Activated CD8-positive, alpha-beta T cell treated with anti-CD3 and anti-CD28 coated beads for 36 hours (primary cell): Measurements from ENCODE around the gene CGB8. TPM values are rescaled to one million over a fixed set of nuclear protein-coding genes. Genes with fewer than 3 reads are reported as not detected.

ENCODE experiments used
- ATAC-seq: fragments of 200-7000 bp; cut with Tn5 transposase; one replicate; pipeline ENCODE4 v1.10.0; 2021; ENCODE audit warnings: mild to moderate bottlenecking, moderate library complexity
- CTCF ChIA-PET: fragments of 350-600 bp; sonication (Branson Sonifier 250); formaldehyde crosslinking; loops from one replicate; lab custom pipeline; 2021; ENCODE audit warnings: antibody characterized with exemption; lab: Charles Lee
- POLR2A ChIA-PET: fragments of 350-600 bp; sonication (Branson Sonifier 250); formaldehyde crosslinking; loops from one replicate; lab custom pipeline; 2021; ENCODE audit warnings: antibody characterized with exemption; lab: Charles Lee
- DNase-seq: peaks from one replicate; pipeline ENCODE4 v3.0.0-alpha.2; 2020
- H3K27ac Mint-ChIP-seq: one replicate; pipeline ENCODE4 v1.8.0; 2021; ENCODE audit warnings: mild to moderate bottlenecking, mixed read lengths
- H3K27me3 Mint-ChIP-seq: one replicate; pipeline ENCODE4 v1.8.0; 2021; ENCODE audit warnings: mixed read lengths
- H3K36me3 Mint-ChIP-seq: one replicate; pipeline ENCODE4 v1.8.0; 2021; ENCODE audit warnings: low read depth, mixed read lengths
- H3K4me1 Mint-ChIP-seq: one replicate; pipeline ENCODE4 v1.8.0; 2021; ENCODE audit warnings: low read depth, mixed read lengths
- H3K4me3 Mint-ChIP-seq: one replicate; pipeline ENCODE4 v1.8.0; 2021; ENCODE audit warnings: mild to moderate bottlenecking, moderate library complexity, mixed read lengths
- H3K9me3 Mint-ChIP-seq: one replicate; pipeline ENCODE4 v1.8.0; 2021; ENCODE audit warnings: mixed read lengths
- intact Hi-C: fragments of 100-400 bp; cut with micrococcal nuclease; formaldehyde crosslinking; loops from one replicate; pipeline ENCODE4 v1.10.0; 2022
- total RNA-seq, 2 experiments: library from RNA; stranded (reverse); gene quantifications; one replicate each; pipeline ENCODE4 v1.2.3, GENCODE V29; 2021
- TF ChIP-seq, protein P1 (sequence below): fragments of 200-600 bp; IDR thresholded peaks from one replicate; pipeline ENCODE4 v1.8.0; 2022; ENCODE audit warnings: antibody characterized with exemption, mild to moderate bottlenecking

Gene CGB8
- total RNA-seq, 2 experiments from 2014 or later: not detected

DNA sequence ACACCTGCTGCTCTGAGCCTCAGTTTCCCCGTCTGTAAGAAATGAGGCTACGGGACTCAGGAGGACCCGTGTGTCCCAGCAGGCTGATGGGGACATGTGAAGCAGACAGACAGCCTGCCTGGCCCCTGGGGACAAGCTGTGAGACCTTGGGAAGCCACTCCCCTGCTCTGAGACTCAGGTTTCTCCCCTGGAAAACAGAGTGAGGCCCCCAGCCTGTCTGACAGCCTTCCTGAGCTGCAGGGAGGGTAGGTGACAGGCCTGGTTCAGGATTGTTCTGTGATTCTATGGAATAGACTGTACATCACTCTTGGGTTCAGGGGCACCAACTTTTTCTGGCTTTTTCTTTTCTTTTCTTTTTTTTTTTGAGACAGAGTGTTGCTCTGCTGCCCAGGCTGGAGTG lies 18.6 kb upstream of the CGB8 start:
- Mint-ChIP-seq H3K27me3 (peaks cover 57% of the 10 kb centered on the region), H3K9me3 (no peaks in the 10 kb centered on the region), H3K27ac (no peak overlapping the region), H3K4me3 (no peak overlapping the region), H3K36me3 (no peaks in the 10 kb centered on the region), H3K4me1 (no peaks in the 10 kb centered on the region)
- ChIA-PET POLR2A (no interaction called here), CTCF (no interaction called here)
- TF ChIP-seq, protein P1, sequence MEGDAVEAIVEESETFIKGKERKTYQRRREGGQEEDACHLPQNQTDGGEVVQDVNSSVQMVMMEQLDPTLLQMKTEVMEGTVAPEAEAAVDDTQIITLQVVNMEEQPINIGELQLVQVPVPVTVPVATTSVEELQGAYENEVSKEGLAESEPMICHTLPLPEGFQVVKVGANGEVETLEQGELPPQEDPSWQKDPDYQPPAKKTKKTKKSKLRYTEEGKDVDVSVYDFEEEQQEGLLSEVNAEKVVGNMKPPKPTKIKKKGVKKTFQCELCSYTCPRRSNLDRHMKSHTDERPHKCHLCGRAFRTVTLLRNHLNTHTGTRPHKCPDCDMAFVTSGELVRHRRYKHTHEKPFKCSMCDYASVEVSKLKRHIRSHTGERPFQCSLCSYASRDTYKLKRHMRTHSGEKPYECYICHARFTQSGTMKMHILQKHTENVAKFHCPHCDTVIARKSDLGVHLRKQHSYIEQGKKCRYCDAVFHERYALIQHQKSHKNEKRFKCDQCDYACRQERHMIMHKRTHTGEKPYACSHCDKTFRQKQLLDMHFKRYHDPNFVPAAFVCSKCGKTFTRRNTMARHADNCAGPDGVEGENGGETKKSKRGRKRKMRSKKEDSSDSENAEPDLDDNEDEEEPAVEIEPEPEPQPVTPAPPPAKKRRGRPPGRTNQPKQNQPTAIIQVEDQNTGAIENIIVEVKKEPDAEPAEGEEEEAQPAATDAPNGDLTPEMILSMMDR: no peak
- no peak for DNase-seq
- ATAC-seq: no peak
- intact Hi-C loops: no loop called here

DNA sequence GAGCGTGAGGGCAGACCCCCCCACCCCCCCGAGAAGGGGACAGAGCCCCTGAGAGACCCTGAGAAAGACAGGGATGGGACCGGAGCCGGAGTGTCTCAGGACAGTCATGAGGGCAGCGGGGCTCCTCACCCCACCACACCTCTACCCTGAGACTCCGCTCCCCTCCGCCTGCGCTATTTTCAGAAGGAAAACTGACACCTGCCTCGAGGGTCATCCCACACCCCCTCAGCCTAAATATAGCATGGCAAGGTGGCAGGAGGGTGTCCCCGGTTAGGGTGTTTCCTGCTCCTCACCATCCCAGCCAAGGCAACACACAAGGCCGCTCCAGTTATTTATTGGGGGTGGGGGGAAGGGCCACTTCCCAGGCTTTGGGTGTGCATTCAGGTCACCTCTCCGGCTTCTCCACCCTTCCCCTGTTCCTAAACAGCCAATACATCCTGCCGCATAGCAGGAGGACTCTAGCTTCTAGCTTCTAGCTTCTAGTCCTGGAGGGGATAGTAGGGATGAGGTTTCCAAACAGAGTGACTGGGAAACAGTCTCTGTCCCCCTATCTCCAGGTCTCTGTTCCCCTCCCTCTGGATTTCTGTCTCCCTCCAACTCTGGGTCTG lies 17.1 kb upstream of the CGB8 start:
- TF ChIP-seq, protein P1: no peak
- no peak overlapping the region for H3K27ac Mint-ChIP-seq
- H3K4me1 Mint-ChIP-seq: no peaks in the 10 kb centered on the region
- no peaks in the 10 kb centered on the region for H3K9me3 Mint-ChIP-seq
- H3K27me3 Mint-ChIP-seq: peaks cover 52% of the 10 kb centered on the region
- no peak overlapping the region for H3K4me3 Mint-ChIP-seq
- POLR2A ChIA-PET: no interaction called here
- ATAC-seq (no peak), DNase-seq (no peak)
- intact Hi-C loops: no loop called here
- CTCF ChIA-PET: interaction anchor here (1.0 kb wide), 1 partner anchor 12 kb away, joined by 3 read pairs; no protein-coding TSS in a partner anchor
- H3K36me3 Mint-ChIP-seq: no peaks in the 10 kb centered on the region

DNA sequence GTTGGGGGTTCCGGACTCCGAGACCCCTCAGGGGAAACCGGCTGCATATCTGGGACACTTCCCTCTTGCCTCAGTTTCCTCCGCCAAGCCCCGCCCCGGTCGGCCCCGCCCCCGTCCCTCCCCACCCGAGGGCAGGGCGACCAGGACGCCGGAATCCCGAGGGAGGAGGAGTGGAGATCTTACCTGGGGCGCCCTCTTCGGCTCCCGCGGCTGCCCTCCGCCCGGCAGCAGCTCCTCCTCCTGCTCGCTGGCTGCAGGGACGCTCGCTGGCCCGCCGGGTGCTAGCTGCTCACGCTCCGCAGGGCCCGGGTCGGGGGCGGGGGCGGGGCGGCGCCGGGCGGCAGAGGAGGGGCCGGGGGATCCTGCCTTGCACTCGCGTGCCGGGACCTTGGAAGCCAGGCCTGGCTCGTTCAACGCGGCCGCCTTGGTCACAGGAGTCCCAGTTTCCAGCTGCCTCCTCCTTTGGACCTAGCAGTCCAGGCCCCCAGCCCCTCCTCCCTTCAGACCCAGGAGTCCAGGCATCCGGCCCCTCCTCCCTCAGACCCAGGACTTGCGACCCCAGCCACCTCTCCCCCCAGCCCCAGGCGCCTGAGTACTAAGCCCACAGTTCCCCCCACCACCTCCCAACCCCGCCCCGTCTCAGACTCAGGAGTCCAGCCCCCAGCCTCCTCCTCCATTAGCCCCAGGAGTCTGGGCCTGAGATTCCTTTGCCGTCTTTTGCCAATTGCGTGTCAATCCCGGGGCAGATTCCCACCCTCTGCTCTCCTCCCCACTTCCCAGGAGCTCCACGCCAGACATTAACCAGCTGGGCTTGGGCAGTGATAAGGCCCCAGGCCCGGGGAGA lies 16.1 kb upstream of the CGB8 start, which contains the start of gene NTF4:
NTF4 (minus strand) TSS at position 51 of the 844 bp plus-strand sequence. CDS start 2,821 bp downstream, outside the sequence.
- DNase-seq (no peak), ATAC-seq (peak; percentile 45)
- Mint-ChIP-seq H3K4me3 (no peak within 1 kb of the TSS), H3K36me3 (no peaks in the 10 kb centered on the region), H3K9me3 (no peaks in the 10 kb centered on the region), H3K4me1 (no peaks in the 10 kb centered on the region), H3K27ac (no peak within 1 kb of the TSS), H3K27me3 (peaks cover 51% of the 10 kb centered on the region)
- ChIA-PET POLR2A (no interaction called here), CTCF (no interaction called here)
- intact Hi-C loops: no loop called here
- TF ChIP-seq, protein P1: no peak

DNA sequence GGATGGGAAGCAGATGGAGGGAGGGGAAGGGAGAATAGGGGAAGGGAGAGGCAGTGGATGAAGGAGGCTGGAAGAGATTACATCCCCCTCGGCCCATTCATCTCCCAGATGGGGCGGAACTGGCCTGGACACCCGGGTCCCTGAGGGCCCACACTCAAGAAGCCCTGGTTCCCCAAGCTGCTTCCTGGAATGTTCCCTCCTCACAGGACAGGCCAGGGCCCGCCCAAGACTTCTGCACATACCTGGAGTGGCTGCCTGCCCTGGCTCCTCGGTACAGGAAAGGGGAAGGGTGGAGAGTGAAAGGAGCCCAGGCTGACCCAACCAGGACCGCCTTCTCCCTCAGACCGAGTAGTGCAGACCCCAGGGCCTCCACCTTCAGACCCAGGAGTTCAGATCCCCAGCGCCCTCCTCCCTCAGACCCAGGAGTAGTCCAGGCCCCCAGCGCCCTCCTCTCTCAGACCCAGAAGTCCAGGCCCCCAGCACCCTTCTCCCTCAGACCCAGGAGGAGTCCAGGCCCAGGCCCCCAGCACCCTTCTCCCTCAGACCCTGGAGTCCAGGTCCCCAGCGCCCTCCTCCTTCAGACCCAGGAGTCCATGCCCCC lies 15.2 kb upstream of the CGB8 start:
- ChIA-PET CTCF (no interaction called here), POLR2A (no interaction called here)
- Mint-ChIP-seq H3K4me1 (no peaks in the 10 kb centered on the region), H3K36me3 (no peaks in the 10 kb centered on the region), H3K27ac (no peak overlapping the region), H3K9me3 (no peaks in the 10 kb centered on the region), H3K27me3 (peaks cover 50% of the 10 kb centered on the region), H3K4me3 (no peak overlapping the region)
- intact Hi-C loops: no loop called here
- no peak for ATAC-seq
- DNase-seq: no peak
- TF ChIP-seq, protein P1: no peak
